Spleen (tissue), 11 donors: ENCODE results near the gene THUMPD3. TPM values are rescaled to one million over a fixed set of nuclear protein-coding genes. Genes with fewer than 3 reads are reported as not detected.

Experiments
- DNase-seq: peaks from one replicate; pipeline ENCODE4 v3.0.0-alpha.2; 2020
- H3K27ac ChIP-seq, 8 donors: fragments of 200-600 bp; sonication (generic) in 7 of 8; 1 replicate in 4 of 8; 2 replicates in 4 of 8; pipeline versions ENCODE4 v1.5.0 to v1.8.0; 2016 to 2021; ENCODE audit warnings: inconsistent platforms in 4 of 8, mild to moderate bottlenecking in 4 of 8, moderate library complexity in 1 of 8
- H3K27me3 ChIP-seq, 7 donors: fragments of 200-600 bp; sonication (generic) in 6 of 7; replicated peaks in 1 of 7; 1 replicate in 4 of 7; 2 replicates in 3 of 7; pipeline versions ENCODE4 v1.5.0 to v1.8.0; 2016 to 2021; ENCODE audit warnings: inconsistent platforms in 3 of 7, mild to moderate bottlenecking in 1 of 7
- H3K36me3 ChIP-seq, 6 donors: fragments of 200-600 bp; sonication (generic) in 5 of 6; 1 replicate in 4 of 6; 2 replicates in 2 of 6; pipeline versions ENCODE4 v1.5.0 to v1.8.0; 2016 to 2021; ENCODE audit warnings: inconsistent platforms in 2 of 6
- H3K4me1 ChIP-seq, 6 donors: fragments of 200-600 bp; sonication (generic) in 5 of 6; 1 replicate in 3 of 6; 2 replicates in 3 of 6; pipeline versions ENCODE4 v1.5.0 to v1.8.0; 2016 to 2021; ENCODE audit warnings: inconsistent platforms in 3 of 6
- H3K4me3 ChIP-seq, 8 donors: fragments of 200-600 bp; sonication (generic) in 7 of 8; 1 replicate in 4 of 8; 2 replicates in 4 of 8; pipeline versions ENCODE4 v1.5.0 to v1.8.0; 2016 to 2021; ENCODE audit warnings: inconsistent platforms in 4 of 8, mild to moderate bottlenecking in 4 of 8, moderate library complexity in 2 of 8
- H3K9me3 ChIP-seq, 8 donors: fragments of 200-600 bp; sonication (generic) in 7 of 8; 1 replicate in 4 of 8; 2 replicates in 4 of 8; pipeline versions ENCODE4 v1.5.0 to v1.8.0; 2016 to 2021; ENCODE audit warnings: inconsistent platforms in 4 of 8
- POLR2A ChIP-seq, 3 donors: fragments of 450-650 bp; IDR thresholded peaks; one replicate each; pipeline ENCODE4 v1.5.1; 2017; ENCODE audit warnings: antibody characterized with exemption in 3 of 3, mild to moderate bottlenecking in 1 of 3
- POLR2AphosphoS5 ChIP-seq, 3 donors: sonication (generic); formaldehyde crosslinking; IDR thresholded peaks; one replicate each; pipeline ENCODE4 v1.5.1; 2017; ENCODE audit warnings: antibody characterized with exemption in 3 of 3
- WGBS, 5 donors: extraction: QIAGEN DNeasy Blood & Tissue Kit in 3 of 5; methylation state at CpG; one replicate each; pipeline versions ENCODE4 v1.1.5 to v1.1.7; 2013 to 2018; 5-methylcytosine and 5-hydroxymethylcytosine counted together
- intact Hi-C: fragments of 100-400 bp; cut with DNase I; formaldehyde crosslinking; loops from one replicate; pipeline ENCODE4 v1.15.0; 2023; ENCODE audit warnings: low total_unique reads
- polyA plus RNA-seq, 3 donors: library from polyadenylated mRNA; stranded (reverse); fragments of 200-250 nt; gene quantifications; one replicate each; pipeline ENCODE4 v1.2.1, GENCODE V29; 2013
- total RNA-seq, 7 donors: library from RNA; depleted of rRNA in 3 of 7; stranded (reverse); fragments of >200 nt in 3 of 7; fragmentation: NEBNext Ultra II Directional in 4 of 7; extraction: Animal tissue kit (Norgen Biotek cat#: 25700) in 4 of 7; gene quantifications; one replicate each; pipeline versions ENCODE4 v1.1.0 to v1.2.1, GENCODE V29; 2016 to 2021
- TF ChIP-seq, protein P1 (sequence below), 11 experiments: fragments of 200-600 bp in 7 of 11; fragments of 450-650 bp in 4 of 11; sonication (generic) in 4 of 11; IDR thresholded peaks in 8 of 11; conservative IDR thresholded peaks in 3 of 11; 1 replicate in 7 of 11; 2 replicates in 4 of 11; pipeline versions ENCODE4 v1.4.0 to v1.8.0; 2016 to 2021; ENCODE audit warnings: antibody characterized with exemption in 11 of 11, inconsistent platforms in 4 of 11, mild to moderate bottlenecking in 1 of 11
- donor health status: healthy with polysubstance abuse.
- donor health status: DM: no; HTN: no; CAD: no; lungs with moderate emphysema.
- donor health status: DM: no; HTN: no; CAD: no.
- donor health status: Bipolar disorder and iron deficiency.
- donor health status: healthy.
- donor health status: DM: no; HTN: no; CAD: no.
- donor health status: DM: yes; HTN: yes; CAD: no.

Gene THUMPD3
- total and polyA plus RNA-seq, 10 donors = 16.3 to 36.8 (median 23.8) TPM

DNA sequence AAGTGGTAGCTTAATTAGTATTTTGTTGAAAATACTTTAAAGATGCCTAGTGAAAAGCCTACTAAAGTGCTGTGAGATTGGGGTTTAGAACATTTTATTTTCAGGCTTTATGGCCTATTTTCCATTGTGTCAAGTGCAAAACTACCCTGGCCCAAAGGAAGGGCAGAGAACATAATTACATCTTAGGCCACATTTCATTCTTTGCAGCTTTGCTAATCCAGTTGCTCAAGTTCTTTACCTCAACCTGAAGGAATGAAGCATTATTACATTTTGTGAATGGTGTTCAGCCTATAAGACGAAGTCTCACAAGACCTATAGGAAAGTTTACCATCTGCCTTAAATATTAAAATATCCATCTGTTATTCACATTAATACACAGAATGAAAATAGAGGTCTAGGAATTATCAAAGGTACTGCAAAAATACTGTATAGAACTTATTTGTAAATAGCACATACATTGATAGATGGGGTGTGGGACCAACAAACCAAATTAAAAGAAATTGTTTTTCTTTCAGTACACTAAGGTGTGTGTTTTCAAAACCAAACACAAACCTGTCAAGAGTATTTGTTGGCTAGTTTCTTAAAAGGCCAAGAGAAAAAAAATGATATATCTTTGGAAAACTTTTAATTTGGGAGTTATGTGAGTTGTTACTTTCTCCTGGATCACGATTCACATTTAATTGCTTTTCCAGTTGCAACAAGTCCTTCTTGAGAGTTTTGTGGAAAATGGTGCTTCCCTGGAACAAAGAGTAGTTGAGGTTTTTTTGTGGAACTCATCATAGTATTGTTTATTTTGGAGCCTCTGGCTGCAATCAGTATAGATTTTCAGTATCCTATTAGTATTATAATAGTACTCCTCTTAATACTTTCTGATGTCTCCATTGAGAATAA, 22.6 kb downstream of the THUMPD3 start:
- peak overlapping the region in 2 of 8 donors; percentile 40 to 57 for H3K27ac ChIP-seq
- peaks cover 0 to 49% (median 3%) of the 10 kb centered on the region in 6 donors for H3K4me1 ChIP-seq
- WGBS, 5 donors = 91 to 96% (median 93%) methylated on average over 2 of the region's 2 CpGs
- H3K4me3 ChIP-seq = no peak overlapping the region
- no peaks in the 10 kb centered on the region for H3K27me3 ChIP-seq
- intact Hi-C loops = no loop called here
- TF ChIP-seq POLR2AphosphoS5 (IDR thresholded peaks at IDR 0.05) = no peak
- TF ChIP-seq POLR2A (IDR thresholded peaks at IDR 0.05) = no peak
- TF ChIP-seq, protein P1, sequence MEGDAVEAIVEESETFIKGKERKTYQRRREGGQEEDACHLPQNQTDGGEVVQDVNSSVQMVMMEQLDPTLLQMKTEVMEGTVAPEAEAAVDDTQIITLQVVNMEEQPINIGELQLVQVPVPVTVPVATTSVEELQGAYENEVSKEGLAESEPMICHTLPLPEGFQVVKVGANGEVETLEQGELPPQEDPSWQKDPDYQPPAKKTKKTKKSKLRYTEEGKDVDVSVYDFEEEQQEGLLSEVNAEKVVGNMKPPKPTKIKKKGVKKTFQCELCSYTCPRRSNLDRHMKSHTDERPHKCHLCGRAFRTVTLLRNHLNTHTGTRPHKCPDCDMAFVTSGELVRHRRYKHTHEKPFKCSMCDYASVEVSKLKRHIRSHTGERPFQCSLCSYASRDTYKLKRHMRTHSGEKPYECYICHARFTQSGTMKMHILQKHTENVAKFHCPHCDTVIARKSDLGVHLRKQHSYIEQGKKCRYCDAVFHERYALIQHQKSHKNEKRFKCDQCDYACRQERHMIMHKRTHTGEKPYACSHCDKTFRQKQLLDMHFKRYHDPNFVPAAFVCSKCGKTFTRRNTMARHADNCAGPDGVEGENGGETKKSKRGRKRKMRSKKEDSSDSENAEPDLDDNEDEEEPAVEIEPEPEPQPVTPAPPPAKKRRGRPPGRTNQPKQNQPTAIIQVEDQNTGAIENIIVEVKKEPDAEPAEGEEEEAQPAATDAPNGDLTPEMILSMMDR (IDR thresholded peaks at IDR 0.05 in 8 of 11, conservative IDR thresholded peaks at IDR 0.05 in 3 of 11) = no peak
- H3K36me3 ChIP-seq = peaks cover 1 to 99% (median 77%) of the 10 kb centered on the region in 6 donors
- no peak for DNase-seq
- no peaks in the 10 kb centered on the region for H3K9me3 ChIP-seq

DNA sequence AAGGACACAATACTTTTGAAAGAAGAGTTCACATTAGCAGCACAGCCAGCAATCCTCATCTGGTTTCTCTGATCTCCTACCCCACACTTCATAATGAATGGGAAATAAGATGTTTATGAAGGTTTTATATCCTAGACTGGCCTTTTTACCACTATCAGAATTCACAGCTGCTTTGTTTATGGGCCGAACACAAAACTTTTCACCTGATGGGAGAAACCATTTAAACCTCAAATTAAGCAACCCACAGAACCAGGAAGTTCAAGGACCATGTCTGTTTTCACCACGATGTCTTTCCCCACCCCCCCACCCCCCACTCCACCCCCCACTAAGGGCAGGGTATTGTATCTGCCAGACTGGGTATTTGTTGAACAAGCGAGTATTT, 23.2 kb downstream of the THUMPD3 start:
- WGBS, 5 donors = 36 to 59% (median 50%) methylated on average over 3 of the region's 3 CpGs
- Histone ChIP-seq H3K27me3 (no peaks in the 10 kb centered on the region), H3K36me3 (peaks cover 5 to 99% (median 78%) of the 10 kb centered on the region in 6 donors), H3K9me3 (no peaks in the 10 kb centered on the region), H3K27ac (peak overlapping the region in 2 of 8 donors; percentile 40 to 57), H3K4me3 (no peak overlapping the region), H3K4me1 (peaks cover 0 to 55% (median 6%) of the 10 kb centered on the region in 6 donors)
- no peak for DNase-seq
- TF ChIP-seq, protein P1 (IDR thresholded peaks at IDR 0.05 in 8 of 11, conservative IDR thresholded peaks at IDR 0.05 in 3 of 11) = no peak
- no peak for TF ChIP-seq POLR2A (IDR thresholded peaks at IDR 0.05)
- no peak for TF ChIP-seq POLR2AphosphoS5 (IDR thresholded peaks at IDR 0.05)
- intact Hi-C loops = no loop called here

DNA sequence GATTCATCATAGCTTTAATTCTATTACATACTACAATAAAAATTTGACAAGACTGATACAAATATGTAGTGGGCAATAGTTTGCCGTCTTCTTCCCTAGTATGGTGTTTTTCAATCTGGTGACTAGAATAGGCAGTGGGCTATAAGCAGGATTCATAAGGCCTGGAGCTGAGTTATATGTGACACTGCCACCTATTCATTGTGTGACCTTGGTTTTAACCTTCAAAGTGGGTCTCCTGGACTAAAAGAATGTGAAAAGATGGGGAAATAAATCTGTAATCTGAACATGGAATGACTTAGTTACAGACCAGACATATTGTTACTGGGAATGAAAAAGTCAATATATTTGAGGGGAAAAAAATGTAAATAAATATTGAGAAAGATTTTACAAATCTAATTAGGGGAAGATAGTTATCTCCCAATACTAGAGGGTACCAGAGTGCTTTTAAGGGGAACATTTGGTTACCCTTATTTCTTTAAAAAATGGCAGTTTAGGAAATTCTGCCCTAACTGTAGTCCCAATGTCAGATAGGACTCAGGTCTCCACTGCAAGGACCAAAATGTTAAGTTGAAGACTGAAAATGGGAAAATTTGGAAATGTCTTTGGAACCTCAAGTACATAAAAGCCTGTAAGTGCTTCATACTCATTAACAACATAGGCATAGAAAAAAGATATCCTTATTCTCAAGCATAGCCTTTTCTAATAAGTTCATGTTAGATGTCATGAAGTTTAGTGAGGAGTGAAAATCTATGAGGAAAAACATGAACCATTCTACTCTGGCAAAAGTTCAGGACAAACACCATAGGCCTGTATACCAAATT, 23.9 kb downstream of the THUMPD3 start:
- peaks cover 5 to 100% (median 83%) of the 10 kb centered on the region in 6 donors for H3K36me3 ChIP-seq
- 0 to 97% (median 46%) methylated on average over 1 of the region's 1 CpG for WGBS, 5 donors

More for the DNA sequence above, 23.9 kb downstream of the THUMPD3 start:
- H3K4me1 ChIP-seq = peaks cover 0 to 62% (median 13%) of the 10 kb centered on the region in 6 donors
- no peaks in the 10 kb centered on the region for H3K27me3 ChIP-seq
- no peak overlapping the region for H3K4me3 ChIP-seq
- H3K27ac ChIP-seq = peak overlapping the region in 1 of 8 donors; percentile 57
- intact Hi-C loops = no loop called here
- DNase-seq = no peak
- no peaks in the 10 kb centered on the region for H3K9me3 ChIP-seq
- TF ChIP-seq, protein P1 (IDR thresholded peaks at IDR 0.05 in 8 of 11, conservative IDR thresholded peaks at IDR 0.05 in 3 of 11) = no peak
